Kidney epithelial cell (primary cell): ENCODE data around the gene CDON. TPM values are rescaled to one million over a fixed set of nuclear protein-coding genes. Genes with fewer than 3 reads are reported as not detected.
A peak's percentile ranks its signal among the peaks of the same experiment; 100 is the strongest.

Source experiments
- DNase-seq: peaks from one replicate; pipeline ENCODE4 v3.0.0-alpha.2; 2010; ENCODE audit warnings: low read depth
- H3K27me3 ChIP-seq: 2 replicates; pipeline ENCODE4 v1.6.0; 2011; ENCODE audit warnings: low read length; ENCODE audit not compliant: control insufficient read depth, insufficient read depth
- H3K36me3 ChIP-seq: 2 replicates; pipeline ENCODE4 v1.5.1; 2011; ENCODE audit warnings: low read length; ENCODE audit not compliant: control insufficient read depth, insufficient read depth
- H3K4me3 ChIP-seq: 2 replicates; pipeline ENCODE4 v1.5.1; 2011; ENCODE audit warnings: low read depth, mild to moderate bottlenecking, control low read depth, low read length
- CTCF ChIP-seq: IDR thresholded peaks from 2 replicates; pipeline ENCODE4 v1.5.1; 2011; ENCODE audit warnings: mild to moderate bottlenecking, moderate library complexity, low read length, control low read depth, inconsistent platforms; ENCODE audit not compliant: insufficient read depth, poor library complexity, severe bottlenecking
- total RNA-seq: library from RNA; depleted of rRNA; stranded (reverse); fragments of >200 nt; gene quantifications from 2 replicates; pipeline ENCODE4 v1.2.3, GENCODE V29; 2015

Gene CDON
- total RNA-seq, 1 donor from 2014 or later: 10.4 TPM

- no peak for TF ChIP-seq CTCF
- H3K36me3 ChIP-seq: no peaks in the 10 kb centered on the region
- H3K4me3 ChIP-seq: peak overlapping the region; percentile 33
- no peak for DNase-seq
- no peaks in the 10 kb centered on the region for H3K27me3 ChIP-seq
Observed at GRCh38 chr11:126063507-126063852, 814 bp upstream of the CDON start.

GRCh38 chr11:126061707-126062678 lies 673 bp downstream of the CDON start:
- H3K36me3 ChIP-seq: no peaks in the 10 kb centered on the region
- DNase-seq: no peak
- H3K4me3 ChIP-seq: peak overlapping the region; percentile 50
- TF ChIP-seq CTCF: peak; percentile 72
- no peaks in the 10 kb centered on the region for H3K27me3 ChIP-seq

- H3K36me3 ChIP-seq: no peaks in the 10 kb centered on the region
- DNase-seq: no peak
- no peak overlapping the region for H3K4me3 ChIP-seq
- H3K27me3 ChIP-seq: no peaks in the 10 kb centered on the region
- no peak for TF ChIP-seq CTCF
Observed at GRCh38 chr11:126060757-126061171, 1.9 kb downstream of the CDON start.

- no peak for TF ChIP-seq CTCF
- Histone ChIP-seq H3K27me3 (no peaks in the 10 kb centered on the region), H3K36me3 (no peaks in the 10 kb centered on the region), H3K4me3 (no peak overlapping the region)
- DNase-seq: no peak
Observed at GRCh38 chr11:126059238-126059781, 3.4 kb downstream of the CDON start.

GRCh38 chr11:126058105-126058874 lies 4.4 kb downstream of the CDON start:
- no peaks in the 10 kb centered on the region for H3K36me3 ChIP-seq
- DNase-seq: no peak
- H3K27me3 ChIP-seq: no peaks in the 10 kb centered on the region
- H3K4me3 ChIP-seq: no peak overlapping the region
- TF ChIP-seq CTCF: no peak
